ENCODE results near the gene FREM3.

Gene FREM3

DNA sequence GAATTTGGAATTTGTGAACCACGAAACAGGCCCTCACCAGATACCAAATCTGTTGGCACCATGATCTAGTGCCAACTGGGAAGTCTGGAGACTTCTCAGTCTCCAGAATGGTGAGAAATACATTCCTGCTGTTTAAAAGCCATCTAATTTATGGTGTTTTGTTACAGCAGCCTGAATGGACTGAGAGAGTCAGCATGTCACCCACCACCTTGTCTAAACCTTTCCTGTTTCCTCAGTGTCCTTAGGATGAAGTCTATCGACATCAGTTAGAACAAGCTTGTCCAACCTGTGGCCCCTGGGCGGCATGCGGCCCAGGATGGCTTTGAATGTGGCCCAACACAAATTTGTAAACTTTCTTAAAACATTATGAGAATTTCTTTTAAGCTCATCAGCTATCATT is 42.1 kb downstream of the FREM3 start:
- no peak for DNase-seq

DNA sequence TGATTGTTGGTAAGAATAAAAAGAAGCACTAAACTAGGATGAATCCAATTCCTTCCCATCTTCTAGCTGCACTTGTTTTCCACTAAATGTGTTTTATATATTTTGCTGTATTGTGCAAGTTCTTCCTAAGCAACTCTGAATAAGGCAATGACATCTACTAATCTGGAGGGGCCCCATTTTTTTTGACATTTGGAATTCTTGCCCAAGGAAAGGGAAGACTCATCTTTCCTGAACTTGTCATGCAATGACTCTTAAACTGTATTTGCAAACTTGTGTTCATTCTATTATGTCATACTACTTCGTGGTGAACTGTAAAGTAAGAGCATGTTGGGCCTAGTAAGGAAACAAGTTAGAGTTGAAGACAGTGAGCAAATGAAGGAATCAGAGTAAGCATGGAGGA is 45.9 kb downstream of the FREM3 start:
- DNase-seq: no peak

DNA sequence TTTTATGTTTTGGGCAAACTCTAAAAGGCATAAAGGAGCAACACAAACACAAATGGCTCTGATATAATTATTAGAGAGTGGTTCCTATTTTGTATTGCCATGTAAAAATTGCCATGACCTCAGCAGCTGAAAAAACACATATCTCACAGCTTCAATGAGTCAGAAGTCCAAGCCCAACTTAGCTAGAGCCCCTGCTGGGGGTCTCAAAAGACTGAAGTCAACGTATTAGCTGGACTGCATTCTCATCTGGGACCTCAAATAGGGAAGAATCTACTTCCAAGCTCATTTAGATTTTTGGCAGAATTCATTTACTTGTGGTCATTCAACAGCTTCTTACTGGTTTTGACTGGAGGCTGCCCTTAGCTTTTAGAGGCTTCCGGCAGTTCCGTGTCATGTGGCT is 47.4 kb downstream of the FREM3 start:
- DNase-seq: no peak

DNA sequence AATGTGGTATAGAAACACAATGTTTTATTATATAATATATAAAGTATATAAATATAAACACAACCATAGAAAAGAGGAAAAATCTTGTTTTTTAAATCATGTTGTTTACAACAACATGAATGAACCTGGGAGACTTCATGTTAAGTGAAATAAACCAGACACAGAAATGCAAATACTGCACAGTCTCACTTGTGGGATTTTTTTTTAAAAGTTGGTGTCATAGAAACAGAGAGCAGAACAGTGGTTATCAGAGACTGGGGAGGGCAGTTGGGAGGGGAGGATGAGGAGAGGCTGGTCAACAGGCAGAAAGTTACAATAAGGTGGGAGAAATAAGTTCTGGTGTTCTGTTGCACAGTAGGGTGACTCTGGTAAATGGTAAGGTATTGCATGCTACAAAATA is 57.1 kb downstream of the FREM3 start:
- no peak for DNase-seq

DNA sequence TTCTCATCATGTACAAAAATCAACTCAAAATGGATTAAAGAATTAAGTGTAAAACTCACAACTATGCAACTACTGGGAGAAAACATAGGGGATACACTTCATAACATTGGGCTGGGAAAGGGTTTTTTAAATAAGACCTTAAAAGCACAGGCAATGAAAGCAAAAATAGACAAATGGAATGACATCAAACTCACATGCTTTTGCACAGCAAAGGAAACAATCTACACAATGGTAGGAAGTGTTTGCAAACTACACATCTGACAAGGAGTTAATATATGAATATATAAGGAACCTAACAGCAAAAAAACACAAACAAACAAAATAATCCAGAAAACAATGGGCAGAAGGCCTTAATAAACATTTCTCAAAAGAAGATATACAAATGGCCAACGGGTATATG is 57.9 kb downstream of the FREM3 start:
- DNase-seq: no peak

DNA sequence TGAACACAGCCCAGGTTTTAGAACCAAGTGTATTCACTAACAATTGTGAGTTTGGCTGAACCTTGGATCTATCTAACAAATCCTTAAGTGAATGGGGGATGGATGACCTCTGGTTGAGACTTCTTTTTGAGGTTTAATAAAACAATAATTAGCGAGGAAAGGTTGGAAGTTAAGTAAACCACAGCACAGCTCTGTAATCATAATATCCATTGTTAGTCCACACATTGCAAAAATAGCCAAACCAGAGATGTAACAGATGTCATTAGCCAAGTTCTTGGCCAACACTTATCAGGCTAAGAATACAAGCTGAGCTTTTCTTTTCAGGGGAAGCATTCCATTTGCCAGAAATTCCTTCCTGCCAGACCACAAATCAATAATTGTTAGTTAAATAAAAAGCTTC is 59.1 kb downstream of the FREM3 start:
- no peak for DNase-seq

DNA sequence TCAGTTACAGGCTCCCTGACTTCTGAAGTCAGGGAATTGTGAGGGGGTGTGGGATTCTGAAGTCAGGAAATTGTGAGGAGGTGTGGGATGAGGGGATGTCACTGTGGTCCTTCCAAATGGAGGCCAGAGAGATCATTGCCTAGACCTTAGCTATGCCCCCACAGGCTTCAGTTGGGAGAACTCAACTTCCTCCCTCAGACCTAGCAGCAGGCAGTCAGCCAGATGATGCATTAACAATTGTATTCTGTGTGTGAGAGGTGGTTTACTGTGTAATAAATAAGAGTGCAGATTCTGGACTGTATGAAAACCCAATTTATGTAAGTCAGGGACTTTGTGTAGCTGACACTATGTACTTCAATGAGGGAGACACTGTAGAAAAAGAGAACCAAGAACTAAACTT is 65.7 kb downstream of the FREM3 start:
- no peak for DNase-seq

DNA sequence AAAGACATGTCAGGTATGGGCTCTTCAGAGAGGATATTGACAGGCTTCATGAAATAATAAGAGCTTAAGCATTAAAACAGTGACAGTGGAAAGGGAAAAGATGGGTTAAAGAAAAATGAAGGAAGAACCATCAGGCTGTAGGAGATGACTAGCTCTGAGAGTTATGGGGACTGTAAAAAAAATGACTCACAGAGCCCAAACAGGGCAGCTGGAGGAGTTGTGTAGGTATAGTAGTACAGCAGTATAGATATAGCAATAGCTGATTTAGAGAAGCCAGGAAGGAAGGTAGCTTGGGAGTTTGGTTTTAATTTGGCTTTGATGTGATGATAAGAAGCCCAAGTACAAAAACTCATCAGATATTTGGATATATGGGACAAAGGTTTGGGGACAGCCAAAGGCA is 66.6 kb downstream of the FREM3 start:
- DNase-seq: no peak

DNA sequence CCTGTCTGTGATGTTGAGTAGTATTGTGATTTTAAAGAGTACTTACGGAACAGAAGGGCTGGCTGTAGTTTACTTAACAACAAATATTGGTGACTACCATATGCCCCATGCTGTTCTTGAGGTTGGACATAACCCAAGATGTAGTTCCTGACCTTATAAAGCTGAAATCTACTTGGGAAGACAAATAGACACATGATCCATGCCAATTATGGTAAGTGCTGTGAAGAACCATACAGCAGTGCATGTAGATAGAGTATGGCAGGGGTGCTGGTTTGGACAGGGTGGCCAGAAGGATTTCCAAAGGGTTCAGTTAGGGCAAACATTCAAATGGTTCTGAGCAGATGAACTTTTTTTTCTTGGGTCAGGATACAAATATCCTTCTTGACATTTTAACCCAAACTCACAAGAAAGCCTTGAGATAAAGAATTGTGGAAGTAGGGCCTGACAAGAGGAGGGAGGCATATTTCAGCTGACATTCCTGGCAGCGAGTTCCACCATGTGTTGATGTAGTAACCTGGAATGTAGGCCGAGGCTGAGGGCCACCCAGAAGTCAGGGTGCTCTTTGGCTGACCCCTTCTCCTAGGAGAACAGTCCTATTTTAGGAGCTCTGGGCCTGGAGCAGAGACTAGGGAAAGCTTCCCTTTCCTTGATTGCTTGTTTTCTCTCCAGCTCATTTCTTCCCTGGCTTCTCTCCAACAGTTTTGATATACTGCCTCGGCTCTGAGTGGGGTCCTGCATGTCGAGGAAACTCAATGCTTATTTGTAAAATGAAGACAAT is 74.2 kb downstream of the FREM3 start:
- DNase-seq: no peak

DNA sequence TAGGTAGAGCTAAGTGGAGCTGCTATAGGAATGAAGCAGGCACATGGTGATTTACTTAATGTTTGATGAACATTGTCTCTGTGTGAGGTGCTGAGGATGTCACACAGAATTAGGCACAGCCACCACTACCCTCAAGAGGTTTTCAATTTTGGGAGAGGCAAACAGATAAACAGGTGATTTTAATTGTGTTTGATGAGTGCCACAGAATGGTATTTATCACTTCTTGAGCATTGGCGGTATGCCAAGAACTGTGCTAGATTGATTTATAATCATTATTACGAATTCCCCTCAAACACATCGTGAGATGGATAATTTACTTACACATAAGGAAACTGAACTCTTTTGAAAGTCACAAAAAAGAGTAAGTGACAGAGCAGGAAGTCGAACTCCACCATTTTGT is 74.8 kb downstream of the FREM3 start:
- DNase-seq: no peak

DNA sequence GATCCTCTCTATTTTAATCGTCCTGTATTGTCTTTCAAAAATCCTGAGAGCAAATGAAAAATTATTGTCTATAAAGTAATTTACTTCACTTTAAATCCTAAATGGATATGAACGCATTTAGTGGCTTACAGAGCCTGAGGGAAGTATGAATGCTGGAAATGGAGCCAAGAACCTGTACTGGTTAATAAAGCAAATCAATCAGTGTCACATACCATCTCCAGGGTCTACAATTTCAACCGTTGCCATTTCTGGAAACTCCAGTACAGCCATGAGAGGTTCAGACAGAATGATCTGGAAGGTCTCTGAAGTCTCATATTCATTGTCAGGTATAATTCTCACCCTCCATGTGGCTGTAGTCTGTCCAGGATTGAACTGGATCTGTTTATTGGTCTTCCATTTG is 76.6 kb downstream of the FREM3 start:
- no peak for DNase-seq

DNA sequence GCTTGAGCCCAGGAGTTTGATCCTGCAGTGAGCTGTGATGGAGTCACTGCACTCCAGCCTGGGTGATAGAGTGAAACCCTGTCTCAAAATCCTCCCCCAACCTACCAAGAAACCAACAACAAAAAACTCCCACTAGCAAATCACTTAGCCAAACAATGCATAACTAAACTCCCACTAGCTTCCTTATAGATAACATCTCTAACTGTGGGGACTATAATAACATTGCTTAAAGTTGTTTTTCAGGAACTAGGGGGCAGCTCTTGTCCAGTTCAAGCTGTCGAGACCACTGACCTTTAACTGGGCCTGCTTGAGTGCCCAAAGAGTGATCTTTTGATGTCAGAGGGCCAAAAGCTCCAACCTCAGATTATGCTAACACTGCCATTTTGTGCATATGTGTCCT is 81.7 kb downstream of the FREM3 start:
- no peak for DNase-seq

DNA sequence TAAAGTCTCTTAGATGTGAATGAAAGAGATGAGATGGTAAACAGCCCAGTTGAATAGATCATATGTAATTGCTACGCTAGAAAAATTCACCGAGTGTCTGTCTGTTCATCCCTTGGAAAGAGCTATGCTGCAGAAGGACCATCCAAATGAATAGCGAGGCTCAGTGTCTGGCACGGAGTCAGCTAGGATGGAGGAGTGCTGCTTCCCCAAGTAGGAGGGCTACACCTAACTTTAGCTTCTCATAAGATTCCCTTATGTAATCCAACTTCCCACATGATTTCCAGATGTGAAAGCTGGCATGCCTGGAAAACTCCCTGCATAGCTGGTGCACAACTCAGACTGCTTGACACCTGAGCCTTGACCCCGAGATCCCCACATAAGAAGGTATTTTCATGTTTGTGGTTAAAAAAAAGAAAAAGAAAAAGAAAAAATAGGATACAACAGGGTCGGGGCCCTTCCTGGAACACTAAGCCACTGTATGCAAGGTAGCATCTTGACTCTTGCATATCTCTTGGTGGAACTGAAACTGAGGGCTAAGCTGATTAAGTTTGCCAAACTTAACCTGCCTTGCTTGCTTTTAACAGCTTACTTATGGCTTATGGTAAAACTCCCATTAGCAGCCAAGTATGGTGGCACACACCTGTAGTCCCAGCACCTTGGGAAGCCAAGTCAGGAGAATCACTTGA is 82.3 kb downstream of the FREM3 start:
- no peak for DNase-seq

DNA sequence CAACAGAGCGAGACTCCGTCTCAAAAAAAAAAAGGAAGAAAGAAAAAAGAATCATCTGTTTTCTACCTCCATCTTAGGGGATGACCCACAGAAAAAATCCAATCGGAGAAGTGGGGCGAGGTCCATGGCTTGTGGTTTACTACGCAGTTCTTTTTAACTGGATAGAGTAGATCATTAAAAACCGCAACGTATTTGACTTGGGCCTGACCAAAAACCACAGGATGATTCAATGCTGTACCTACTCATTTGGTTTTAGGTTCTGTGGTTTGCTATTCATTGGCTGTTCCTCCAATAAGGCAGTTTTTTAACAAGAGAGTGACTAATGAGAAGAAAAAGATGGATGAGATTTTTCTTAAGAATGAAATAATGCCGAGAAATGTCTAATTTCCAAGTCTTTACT is 83.7 kb downstream of the FREM3 start:
- DNase-seq: no peak

DNA sequence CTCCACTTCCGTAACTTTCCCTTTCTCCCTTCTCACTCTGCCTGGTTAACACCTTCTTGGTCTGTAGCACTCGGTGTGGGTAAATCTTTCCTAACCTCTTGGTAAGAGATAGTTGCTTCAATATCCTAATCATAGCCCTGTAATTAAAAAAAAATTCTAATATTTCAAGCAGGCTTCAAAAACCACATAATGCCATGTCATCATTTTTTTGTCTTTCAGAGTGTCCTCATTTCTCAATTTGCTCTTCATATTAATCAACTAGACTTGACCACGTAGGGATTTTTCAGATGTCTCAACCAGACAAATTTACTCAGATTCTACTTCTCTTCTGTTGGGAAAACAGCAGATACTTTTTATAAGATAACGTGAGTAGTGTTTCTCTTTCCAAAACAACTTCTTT is 91.0 kb downstream of the FREM3 start:
- DNase-seq: no peak

DNA sequence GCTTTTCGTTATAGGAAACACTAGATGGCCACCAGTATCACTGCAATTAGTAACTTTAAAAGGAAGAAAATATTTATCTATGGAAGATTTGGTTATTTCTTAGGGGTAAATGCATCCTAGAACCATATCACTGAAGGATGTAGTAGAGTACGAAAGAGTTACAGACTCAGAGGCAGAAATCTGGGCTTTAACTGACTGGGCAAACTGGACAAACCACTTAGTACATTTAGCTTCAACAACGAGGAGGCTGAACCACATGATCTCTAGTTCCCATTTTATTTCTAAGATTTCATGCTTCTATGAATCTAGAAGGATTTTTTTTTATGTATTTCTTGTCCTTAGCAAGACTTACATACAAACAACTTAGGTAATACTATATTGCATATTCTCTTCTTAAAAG is 94.0 kb downstream of the FREM3 start:
- no peak for DNase-seq

DNA sequence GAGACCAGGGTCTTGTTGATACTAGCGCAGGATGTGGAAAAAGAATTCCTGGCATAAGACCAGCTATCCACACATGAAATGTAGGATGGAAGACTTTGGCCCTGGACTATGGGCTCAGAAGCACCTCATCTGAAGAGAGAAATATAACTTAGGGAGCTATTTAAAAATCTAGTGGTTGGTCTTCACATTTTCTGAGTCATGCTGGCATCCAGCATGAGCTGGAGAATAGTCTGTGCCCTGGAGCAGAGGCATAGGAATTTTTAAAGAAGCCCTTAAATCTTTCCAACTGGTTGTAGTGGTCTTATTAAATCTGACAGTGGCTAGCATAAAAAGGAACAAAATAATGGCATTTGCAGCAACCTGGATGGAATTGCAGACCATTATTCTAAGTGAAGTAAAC is 100.6 kb downstream of the FREM3 start:
- no peak for DNase-seq

DNA sequence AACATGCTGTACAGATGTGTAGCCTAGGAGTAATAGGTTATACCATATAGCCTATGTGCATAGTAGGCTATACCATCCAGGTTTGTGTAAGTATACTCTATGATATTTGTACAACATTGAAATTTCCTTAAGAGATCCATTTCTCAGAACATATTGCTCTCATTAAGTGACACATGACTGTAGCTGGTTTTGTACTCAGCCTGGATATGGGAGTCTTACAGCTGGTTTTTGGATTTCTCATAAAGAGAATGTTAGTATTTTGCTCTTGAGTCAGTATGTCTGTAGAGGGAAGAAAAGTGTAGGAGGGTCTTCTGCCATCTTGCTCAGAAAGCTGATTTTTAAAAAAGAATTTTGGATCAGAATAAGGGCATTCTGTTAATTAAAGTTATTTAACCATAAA is 101.7 kb downstream of the FREM3 start:
- no peak for DNase-seq

DNA sequence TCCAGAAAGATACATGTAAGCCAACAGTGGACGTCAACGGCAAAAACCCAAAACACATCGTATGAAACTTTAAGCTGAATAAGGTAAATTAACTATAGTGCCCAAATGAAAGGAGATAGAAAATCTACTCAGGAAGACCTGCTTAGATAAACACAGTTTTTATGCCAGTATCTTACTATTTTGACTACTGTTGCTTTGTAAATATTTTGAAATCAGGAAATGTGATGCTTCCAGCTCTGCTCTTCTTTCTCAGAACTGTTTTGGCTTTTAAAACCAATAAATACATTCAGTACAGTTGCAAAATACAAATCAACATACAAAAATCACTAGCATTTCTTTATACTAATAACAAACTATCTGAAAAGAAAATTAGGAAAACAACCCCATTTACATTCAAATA is 103.2 kb downstream of the FREM3 start:
- DNase-seq: no peak

DNA sequence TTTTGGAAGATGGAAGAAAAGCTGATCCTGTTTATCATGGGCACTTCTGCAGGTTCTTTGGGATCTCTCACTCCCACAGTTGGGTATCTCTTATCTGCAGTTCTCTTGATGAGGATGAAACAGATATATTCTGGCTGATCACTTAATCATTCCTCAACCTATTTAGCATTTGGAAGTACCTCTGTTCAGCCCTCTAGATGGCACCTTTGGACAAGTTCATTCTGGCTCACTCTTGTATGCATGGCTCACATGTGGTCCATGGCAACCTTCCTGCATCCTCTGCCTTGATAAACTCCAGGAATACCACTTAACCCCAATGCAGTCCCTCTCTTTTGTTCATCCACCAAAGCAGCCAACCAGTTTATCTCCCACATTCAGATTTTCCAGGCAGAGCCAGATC is 112.8 kb downstream of the FREM3 start:
- DNase-seq: no peak

DNA sequence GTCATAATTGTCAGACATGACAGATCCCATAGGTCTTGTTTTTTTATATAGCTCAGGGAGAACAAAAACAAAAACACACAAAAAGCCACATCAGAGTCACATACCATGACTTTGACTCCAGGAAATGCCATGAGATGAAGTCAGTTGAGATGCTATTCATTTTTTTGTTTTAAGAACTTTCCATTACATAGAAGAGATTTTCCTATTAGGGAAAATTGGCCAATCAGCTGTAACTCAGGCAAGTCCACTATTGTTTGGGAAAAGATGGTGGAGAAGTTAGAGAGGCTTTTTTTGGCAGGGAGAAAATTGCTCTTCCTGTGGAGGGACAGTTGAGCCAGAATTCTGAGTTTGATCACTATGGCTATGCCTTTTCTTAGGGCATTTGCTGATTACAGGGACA is 114.4 kb downstream of the FREM3 start:
- DNase-seq: no peak

DNA sequence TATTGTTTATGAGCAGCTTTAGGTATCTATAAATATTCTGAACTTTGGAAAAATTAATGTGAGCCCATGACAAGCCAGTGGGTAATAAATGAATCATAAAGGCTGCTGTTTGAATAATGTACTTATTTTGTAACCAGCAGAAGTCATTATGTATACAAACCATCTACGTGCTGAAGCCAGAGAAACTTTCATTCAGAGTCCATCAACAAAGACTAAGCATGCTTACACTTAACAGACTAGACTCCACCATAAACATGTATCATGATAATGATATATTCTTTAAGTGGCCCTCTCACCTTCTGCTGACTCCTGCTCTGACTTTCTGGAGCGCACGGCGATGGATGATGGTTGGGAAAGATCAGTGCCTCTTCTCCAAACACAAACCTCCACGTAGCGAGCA is 114.9 kb downstream of the FREM3 start:
- no peak for DNase-seq

DNA sequence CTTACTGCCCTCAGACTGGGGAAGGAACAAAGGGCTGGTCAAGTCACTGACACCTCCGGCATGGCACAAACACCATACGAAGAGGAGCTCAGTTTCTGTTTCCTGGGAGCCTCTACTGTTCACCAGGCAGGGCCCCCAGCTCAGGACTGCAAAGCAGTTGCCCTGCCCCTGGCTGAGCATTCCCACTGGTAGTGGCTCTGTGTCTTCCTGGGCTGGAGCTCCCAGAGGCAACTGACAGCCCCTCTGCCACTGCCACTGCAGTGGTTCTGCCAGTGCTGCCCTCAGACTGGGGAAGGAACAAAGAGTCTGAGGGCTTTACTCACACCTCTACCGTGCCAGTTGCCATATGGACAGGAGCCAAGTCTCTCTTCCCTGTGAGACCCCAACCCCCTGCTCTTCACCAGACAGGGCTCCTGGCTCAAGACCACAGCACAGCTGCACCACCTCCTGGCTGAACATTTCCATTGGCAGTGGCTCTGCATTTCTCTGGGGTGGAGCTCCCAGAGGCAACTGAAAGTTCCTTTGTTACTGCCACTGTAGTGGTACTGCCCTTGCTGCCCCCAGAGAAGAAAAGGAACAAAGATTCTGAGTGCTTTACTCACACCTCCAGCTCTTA is 119.0 kb downstream of the FREM3 start:
- no peak for DNase-seq

DNA sequence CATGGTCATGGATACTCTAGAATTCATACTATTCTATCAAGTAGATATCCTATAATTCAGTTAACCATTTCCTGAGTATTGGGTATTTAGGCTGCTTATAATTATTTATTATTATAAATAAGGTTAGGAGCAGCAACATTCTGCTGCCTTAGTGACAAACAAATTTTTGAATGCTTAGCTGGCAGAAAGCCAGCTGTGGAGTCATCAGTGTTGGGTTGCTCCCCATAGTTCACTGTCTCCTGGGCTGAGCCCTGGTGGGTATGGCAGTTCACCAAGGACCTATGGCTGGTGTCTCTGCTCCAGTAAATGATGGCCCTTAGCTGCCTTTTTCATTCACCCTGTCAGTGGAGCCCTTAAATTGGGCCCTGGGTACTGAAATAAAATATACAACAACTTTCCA is 125.1 kb downstream of the FREM3 start:
- DNase-seq: no peak

DNA sequence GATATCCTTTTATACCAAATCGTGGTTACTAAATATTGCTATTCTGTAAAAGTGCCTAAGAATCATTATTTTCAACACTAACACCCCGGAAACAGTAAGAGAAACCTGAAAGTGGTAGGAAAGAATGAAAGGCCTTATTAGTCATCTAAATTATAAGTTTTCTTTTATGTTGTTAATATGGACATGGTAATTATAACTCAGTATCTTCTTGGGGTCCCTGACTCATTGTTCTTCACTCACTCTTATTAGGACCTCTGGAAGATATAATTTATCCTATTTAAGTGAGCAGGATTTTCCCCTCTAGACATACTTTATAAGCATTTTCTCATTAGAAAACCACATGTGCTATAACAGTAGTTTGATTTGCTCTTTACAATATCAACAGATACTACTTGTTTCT is 136.0 kb downstream of the FREM3 start:
- no peak for DNase-seq
